ENCODE measurements around the gene C11orf71.

C11orf71 gene

GRCh38 chr11:114353443-114353842, 46.9 kb downstream of the C11orf71 start:
- DNase-seq, result no peak

- no peak for DNase-seq
Observed at GRCh38 chr11:114350022-114350421, 50.3 kb downstream of the C11orf71 start.
